ENCODE data around the gene JAML.
A peak's percentile ranks its signal among the peaks of the same experiment; 100 is the strongest.

The JAML gene

DNA sequence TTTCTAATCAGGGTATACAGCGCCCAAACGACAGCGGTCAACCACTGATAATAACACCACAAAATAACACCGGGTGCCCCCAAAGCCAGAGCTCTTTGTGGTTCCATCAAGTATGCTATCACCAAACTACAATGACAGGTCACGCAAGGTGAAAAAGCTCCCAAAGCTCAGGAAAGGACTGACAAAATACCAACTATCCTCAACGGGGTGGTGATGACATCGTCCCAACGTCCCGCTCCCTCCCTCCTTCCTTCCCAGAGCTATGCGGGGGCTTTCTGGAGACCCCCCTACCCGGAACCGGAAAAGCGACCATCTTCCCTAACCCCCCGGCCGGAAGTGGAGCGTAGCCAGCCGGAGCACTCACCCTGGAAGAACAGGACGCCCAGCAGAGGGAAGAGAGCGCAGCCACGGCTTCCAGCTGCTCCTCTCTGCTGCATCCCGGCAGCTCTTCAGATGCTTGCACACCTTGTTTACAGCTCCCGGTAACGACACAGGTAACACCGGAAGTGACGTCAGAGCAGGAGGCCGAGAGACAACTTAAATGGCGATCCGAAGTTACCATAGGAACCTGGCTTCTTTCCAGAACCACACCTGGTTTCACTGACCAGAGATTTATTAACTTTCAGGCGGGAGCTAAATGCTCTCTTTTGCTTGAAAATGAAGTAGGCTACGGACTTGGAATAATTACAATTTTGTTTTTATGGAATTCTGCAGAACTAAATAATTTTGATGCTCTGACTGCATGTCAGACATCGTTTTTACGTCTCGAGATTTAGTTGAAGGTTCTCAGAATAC is 27.2 kb upstream of the JAML start, which contains the start of gene MPZL3:
Gene MPZL3 (minus strand): TSS at position 508 of the 795 bp plus-strand sequence. CDS start 71 bp downstream, at position 437.
- in situ Hi-C loops (cut with MboI; ENCODE audit: low sequenced_read_pairs), result no loop called here
- Histone ChIP-seq H3K9me3 (no peaks in the 10 kb centered on the region; the same call in 1 of the 2 replicates), H3K4me1 (peaks cover 3% of the 10 kb centered on the region; the same call in 1 of the 2 replicates), H3K27me3 (ENCODE audit: low read depth) (peaks cover 14% of the 10 kb centered on the region; the same call in 1 of the 2 replicates), H3K36me3 (replicated peaks) (no peaks in the 10 kb centered on the region), H3K4me3 (peak within 1 kb of the TSS; percentile 59)
- peak; percentile 47 to 80 for DNase-seq (ENCODE audit: low spot score in 2 of 2)

DNA sequence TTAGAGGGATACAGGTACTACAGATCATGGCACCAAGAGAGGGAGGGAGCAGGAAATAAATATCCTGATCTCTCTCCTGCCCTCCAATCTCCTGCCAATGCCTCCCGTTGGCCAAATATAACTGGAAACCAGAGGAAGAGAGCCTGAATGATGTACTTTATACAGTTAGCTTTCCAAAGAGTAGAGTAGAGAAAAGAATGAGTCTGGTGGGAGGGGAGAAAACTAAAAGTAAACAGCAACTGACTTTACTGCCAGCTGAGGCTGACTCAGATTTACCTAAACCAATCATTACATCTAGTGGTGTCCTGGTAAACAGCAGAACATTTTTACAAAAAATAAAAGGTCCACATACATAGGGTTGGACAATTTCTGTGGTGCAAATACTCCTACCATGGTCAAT is 22.2 kb upstream of the JAML start:
- DNase-seq (ENCODE audit: low spot score in 2 of 2), result no peak
- in situ Hi-C loops (cut with MboI; ENCODE audit: low sequenced_read_pairs), result no loop called here
- peaks cover 10% of the 10 kb centered on the region for H3K27me3 ChIP-seq (ENCODE audit: low read depth)

DNA sequence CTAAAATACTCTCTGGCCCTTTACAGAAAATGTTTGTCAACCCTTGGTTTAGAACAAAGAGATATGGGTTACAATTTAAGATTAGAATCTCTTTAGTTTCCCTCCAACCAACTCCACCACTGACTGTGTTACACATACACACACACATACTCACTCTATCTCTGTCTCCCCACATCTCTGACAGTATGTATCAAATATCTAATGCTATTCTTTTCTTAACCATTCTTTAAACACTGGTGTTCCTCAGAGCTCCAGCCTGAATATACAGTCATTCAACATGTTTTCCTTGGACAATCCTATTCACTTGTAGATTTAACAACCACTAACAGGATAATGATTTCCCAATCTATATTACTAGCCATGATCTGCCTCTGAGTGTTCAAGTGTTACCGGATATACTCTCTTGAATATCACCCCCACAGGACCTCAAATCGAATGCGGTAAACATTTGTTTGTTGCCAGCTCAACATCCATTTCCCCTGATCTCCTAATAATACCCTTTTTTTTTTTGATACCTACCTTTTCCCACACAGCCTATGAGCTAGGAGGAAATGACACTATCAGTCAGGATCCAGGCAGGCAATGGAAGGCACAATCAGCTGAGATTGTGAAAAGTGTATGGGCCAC is 21.2 kb upstream of the JAML start:
- Histone ChIP-seq H3K4me3 (no peak overlapping the region), H3K36me3 (replicated peaks) (no peaks in the 10 kb centered on the region), H3K4me1 (no peaks in the 10 kb centered on the region), H3K27me3 (ENCODE audit: low read depth) (peaks cover 16% of the 10 kb centered on the region), H3K9me3 (no peaks in the 10 kb centered on the region)
- DNase-seq (ENCODE audit: low spot score in 2 of 2), result peak in 1 of 2 experiments; percentile 16
- in situ Hi-C loops (cut with MboI; ENCODE audit: low sequenced_read_pairs), result no loop called here

More for the DNA sequence above, 22.2 kb upstream of the JAML start:
- Histone ChIP-seq H3K4me1 (no peaks in the 10 kb centered on the region), H3K9me3 (no peaks in the 10 kb centered on the region; the same call in 1 of the 2 replicates), H3K4me3 (no peak overlapping the region), H3K36me3 (replicated peaks) (no peaks in the 10 kb centered on the region)

DNA sequence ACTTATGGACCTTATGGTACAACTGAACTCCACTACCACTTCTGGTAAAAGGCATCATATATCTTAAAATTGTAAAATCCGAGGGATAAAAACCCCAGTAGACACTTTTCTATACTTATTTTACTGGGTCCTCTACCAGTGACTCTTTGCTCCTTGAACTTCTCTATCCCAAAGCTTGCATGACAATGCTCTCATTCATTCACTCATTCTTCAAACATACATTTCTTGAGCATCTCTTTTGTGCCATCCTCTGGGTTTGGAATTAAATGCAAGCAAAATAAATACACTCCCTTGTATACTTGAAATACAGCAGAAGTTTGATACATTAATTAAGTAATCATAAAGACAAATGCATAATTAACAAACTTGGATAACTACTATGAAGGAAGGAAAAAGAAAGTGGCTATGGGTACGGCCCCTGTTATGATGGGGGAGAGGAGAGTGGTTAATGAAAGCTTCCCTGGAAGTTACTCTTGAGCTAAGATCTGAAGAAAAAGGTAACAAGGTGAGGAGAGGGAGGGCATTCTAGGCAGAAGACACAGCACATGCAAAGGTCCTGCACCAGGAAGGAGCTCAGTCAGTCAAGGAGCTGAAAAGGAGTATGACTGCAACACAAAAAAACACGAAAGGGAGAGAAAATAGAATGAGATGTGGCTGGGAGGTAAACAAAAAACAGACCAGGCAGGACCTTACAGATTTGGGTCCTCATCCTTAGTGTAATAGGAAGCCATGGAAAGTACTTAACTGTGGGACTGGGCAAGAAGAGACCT is 19.4 kb upstream of the JAML start:
- in situ Hi-C loops (cut with MboI; ENCODE audit: low sequenced_read_pairs), result no loop called here
- Histone ChIP-seq H3K4me3 (no peak overlapping the region), H3K27me3 (ENCODE audit: low read depth) (peaks cover 32% of the 10 kb centered on the region)

DNA sequence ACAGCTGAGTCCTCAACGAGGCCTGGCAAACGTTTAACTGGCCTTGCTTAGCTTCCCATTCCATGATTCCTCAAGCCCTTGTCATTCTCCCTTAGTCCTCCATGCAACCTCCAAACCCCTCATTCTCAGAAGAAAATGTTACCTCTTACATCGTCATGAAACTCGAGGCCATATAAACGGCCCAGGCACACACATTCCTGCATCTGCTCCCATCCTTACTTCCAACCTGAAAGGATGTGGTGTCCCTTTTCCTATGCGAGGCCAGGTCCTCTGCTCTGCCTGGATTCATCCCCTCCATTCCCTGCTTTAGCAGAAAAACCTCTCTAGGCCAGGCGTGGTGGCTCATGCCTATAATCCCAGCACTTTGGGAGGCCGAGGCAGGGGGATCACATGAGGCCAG is 18.4 kb upstream of the JAML start:
- DNase-seq (ENCODE audit: low spot score in 2 of 2), result no peak
- H3K4me3 ChIP-seq, result no peak overlapping the region
- H3K9me3 ChIP-seq, result no peaks in the 10 kb centered on the region
- H3K4me1 ChIP-seq, result no peaks in the 10 kb centered on the region
- in situ Hi-C loops (cut with MboI; ENCODE audit: low sequenced_read_pairs), result no loop called here
- peaks cover 32% of the 10 kb centered on the region for H3K27me3 ChIP-seq (ENCODE audit: low read depth)
- H3K36me3 ChIP-seq (replicated peaks), result no peaks in the 10 kb centered on the region; the same call in 1 of the 2 replicates

More for the DNA sequence above, 19.4 kb upstream of the JAML start:
- no peaks in the 10 kb centered on the region; the same call in 1 of the 2 replicates for H3K36me3 ChIP-seq (replicated peaks)
- no peak for DNase-seq (ENCODE audit: low spot score in 2 of 2)
- no peaks in the 10 kb centered on the region for H3K9me3 ChIP-seq
- H3K4me1 ChIP-seq, result no peaks in the 10 kb centered on the region

DNA sequence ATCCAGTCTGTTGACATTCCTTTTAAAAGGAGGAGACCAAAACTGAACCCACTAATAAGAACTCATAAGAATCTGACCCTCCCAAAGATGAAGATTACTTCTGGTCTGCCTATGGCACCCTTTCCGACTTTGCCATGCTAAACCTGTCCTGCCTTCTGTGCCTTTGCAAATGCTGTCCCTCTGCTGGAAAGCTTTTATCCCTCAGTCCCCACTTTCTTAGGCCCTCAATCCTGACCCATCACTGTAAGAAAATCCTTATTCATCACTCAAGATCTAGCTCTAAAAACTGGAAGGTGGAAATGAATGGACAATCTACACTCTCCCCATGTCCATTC is 16.9 kb upstream of the JAML start:
- Histone ChIP-seq H3K4me1 (no peaks in the 10 kb centered on the region), H3K27me3 (ENCODE audit: low read depth) (peaks cover 37% of the 10 kb centered on the region), H3K36me3 (replicated peaks) (no peaks in the 10 kb centered on the region; the same call in 1 of the 2 replicates), H3K4me3 (no peak overlapping the region), H3K9me3 (no peaks in the 10 kb centered on the region)
- no peak for DNase-seq (ENCODE audit: low spot score in 2 of 2)
- in situ Hi-C loops (cut with MboI; ENCODE audit: low sequenced_read_pairs), result no loop called here

DNA sequence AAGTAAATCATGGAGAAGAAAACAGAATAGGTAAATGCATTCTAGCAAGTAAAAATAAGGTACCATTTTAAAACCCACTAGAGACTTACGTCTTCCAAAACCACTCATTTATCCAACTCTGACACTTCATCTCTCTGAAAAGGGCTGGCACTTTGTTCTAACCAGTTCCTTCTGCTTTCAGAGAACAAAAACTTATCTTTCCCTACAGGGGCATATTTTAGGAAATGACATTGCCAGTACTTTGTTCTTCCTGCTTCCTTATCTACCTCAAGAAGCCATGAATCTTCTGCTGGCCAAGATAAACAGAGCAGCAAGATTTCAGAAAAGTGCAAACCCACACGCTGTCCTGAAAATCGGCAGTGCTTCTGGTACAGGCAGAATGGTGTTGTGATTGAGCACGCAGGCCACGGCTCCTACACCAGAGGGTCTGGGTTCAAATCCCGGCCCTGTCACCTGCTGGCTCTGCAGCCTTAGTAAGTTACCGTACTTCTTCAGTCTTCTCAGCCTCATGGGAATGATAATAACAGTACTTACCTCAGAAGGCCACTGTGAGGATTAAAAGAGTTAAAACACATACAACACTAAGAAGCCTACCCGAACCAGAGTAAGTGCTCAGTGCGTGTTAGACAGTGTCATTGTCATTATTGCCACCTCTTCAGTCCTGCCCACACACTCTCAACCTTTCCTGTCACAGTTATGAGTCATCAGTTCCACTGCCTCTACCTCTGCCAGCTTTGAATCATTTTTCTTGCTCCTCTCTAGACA is 16.4 kb upstream of the JAML start:
- Histone ChIP-seq H3K36me3 (replicated peaks) (no peaks in the 10 kb centered on the region; the same call in 1 of the 2 replicates), H3K4me3 (no peak overlapping the region), H3K4me1 (no peaks in the 10 kb centered on the region), H3K9me3 (no peaks in the 10 kb centered on the region), H3K27me3 (ENCODE audit: low read depth) (peaks cover 37% of the 10 kb centered on the region)
- in situ Hi-C loops (cut with MboI; ENCODE audit: low sequenced_read_pairs), result no loop called here
- no peak for DNase-seq (ENCODE audit: low spot score in 2 of 2)

DNA sequence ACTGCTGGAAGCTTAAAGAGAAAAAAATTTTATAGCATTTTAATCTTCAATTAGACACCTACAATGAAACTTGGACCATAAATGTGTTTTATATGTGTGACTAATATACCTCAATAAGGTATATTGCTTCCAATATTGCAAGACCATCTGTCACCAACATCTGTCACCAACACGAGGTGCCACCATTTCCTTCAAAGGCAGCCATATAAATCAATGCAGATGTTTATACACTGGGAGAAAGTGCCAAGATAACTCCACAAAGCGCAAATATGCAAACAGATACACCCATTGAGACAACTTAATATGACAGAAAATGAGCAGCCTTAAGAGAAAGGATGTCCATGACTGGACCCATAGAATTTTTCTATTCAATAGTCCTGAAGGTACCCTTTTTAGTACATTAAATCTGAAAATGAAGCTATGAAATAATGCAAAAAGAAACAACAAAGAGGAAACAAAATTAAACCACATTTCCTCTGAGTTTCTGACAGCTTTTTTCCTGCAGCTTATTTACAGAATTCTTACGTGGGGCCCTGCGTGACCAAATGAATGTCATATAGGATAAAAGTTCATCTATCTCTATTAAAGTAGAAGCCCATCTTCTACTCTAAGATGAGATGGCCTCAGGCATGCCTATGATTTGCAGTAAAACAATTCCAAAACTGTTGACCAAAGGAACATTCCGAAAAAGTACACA is 14.8 kb upstream of the JAML start:
- Histone ChIP-seq H3K27me3 (ENCODE audit: low read depth) (peaks cover 34% of the 10 kb centered on the region), H3K36me3 (replicated peaks) (no peaks in the 10 kb centered on the region; the same call in 1 of the 2 replicates), H3K9me3 (no peaks in the 10 kb centered on the region), H3K4me3 (no peak overlapping the region), H3K4me1 (no peaks in the 10 kb centered on the region)
- in situ Hi-C loops (cut with MboI; ENCODE audit: low sequenced_read_pairs), result no loop called here
- DNase-seq (ENCODE audit: low spot score in 2 of 2), result no peak

DNA sequence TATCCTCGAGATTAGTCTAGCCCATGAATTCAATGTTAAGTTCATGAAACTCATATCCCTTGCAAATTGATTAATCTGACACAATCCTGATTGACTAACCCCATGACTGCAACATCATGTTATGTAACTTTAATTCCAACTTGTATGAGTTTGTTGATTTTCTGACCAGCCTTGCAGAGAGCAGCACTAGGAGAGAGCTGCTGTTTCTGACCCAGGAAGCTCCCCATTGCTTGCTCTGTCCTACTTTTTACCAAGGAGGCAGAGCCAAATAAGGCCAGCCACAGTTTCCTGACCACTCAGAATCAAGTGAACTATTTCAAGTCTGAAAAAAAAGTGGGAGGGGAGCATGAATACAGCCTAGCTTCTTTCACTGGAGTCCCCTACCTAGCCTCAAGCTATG is 14.1 kb upstream of the JAML start:
- in situ Hi-C loops (cut with MboI; ENCODE audit: low sequenced_read_pairs), result no loop called here
- no peaks in the 10 kb centered on the region; the same call in 1 of the 2 replicates for H3K36me3 ChIP-seq (replicated peaks)
- H3K4me1 ChIP-seq, result no peaks in the 10 kb centered on the region
- no peaks in the 10 kb centered on the region for H3K9me3 ChIP-seq
- DNase-seq (ENCODE audit: low spot score in 2 of 2), result no peak
- no peak overlapping the region for H3K4me3 ChIP-seq
- H3K27me3 ChIP-seq (ENCODE audit: low read depth), result peaks cover 40% of the 10 kb centered on the region

DNA sequence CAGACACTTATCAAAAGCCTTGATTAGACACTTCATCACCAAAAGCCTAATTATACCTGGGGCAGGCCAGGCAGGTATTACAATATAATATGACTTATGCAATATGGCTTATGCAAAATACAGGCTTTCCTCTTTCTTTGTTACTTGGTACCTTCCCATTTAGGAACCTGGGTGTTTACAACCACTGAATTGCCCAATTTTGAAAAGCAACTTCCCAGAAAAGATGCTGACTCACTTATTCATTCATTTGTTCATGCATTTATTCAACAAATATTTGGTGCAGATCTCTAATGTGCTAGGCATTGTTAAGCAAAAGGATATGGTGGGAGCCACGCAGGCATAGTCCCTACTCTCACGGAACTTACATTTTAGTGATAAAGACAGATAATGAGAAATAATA is 13.6 kb upstream of the JAML start:
- in situ Hi-C loops (cut with MboI; ENCODE audit: low sequenced_read_pairs), result no loop called here
- Histone ChIP-seq H3K36me3 (replicated peaks) (no peaks in the 10 kb centered on the region; the same call in 1 of the 2 replicates), H3K4me3 (no peak overlapping the region), H3K9me3 (no peaks in the 10 kb centered on the region), H3K27me3 (ENCODE audit: low read depth) (peaks cover 39% of the 10 kb centered on the region), H3K4me1 (no peaks in the 10 kb centered on the region)
- no peak for DNase-seq (ENCODE audit: low spot score in 2 of 2)

DNA sequence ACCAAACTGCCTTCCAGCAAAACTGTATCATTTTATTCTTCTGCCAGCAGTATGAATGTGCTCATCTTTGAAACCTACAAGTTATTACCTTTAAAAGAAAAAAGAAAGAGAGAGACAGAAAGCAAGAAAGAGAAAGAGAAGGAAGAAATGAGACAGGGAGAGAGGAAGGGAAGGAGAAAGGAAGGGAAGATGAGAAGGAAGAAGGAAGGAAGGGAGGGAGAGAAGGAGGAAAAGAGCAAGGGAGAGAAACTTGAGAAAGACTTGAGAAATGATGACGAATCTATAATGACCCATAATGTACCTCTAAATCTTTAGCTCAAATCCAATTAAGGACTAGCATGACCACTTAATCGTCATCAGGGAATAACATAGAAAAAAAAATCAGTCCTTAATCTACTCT is 11.4 kb upstream of the JAML start:
- in situ Hi-C loops (cut with MboI; ENCODE audit: low sequenced_read_pairs), result no loop called here
- no peaks in the 10 kb centered on the region for H3K4me1 ChIP-seq
- no peak overlapping the region for H3K4me3 ChIP-seq
- H3K27me3 ChIP-seq (ENCODE audit: low read depth), result peaks cover 30% of the 10 kb centered on the region
- no peak for DNase-seq (ENCODE audit: low spot score in 2 of 2)
- H3K9me3 ChIP-seq, result no peaks in the 10 kb centered on the region
- no peaks in the 10 kb centered on the region; the same call in 1 of the 2 replicates for H3K36me3 ChIP-seq (replicated peaks)

DNA sequence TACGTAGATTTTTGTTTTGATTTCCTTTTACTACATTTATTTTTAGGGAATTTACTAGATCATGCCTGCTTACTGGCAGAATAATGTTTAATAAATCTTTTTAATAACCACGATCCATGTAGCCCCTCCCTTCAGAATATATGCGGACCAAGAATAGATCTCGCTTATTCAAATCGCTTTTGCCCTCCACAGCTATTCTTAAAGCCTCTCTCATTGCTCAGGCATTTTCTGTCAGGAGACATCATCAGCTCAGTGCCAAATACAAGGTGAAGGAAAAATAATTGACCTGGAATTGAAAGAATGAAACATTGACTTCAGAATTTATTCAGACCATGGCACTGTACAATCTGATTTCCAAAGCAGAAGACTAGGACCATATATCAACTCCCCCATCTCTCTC is 10.0 kb upstream of the JAML start:
- H3K4me3 ChIP-seq, result no peak overlapping the region
- no peaks in the 10 kb centered on the region for H3K4me1 ChIP-seq
- no peak for DNase-seq (ENCODE audit: low spot score in 2 of 2)
- in situ Hi-C loops (cut with MboI; ENCODE audit: low sequenced_read_pairs), result no loop called here
- H3K36me3 ChIP-seq (replicated peaks), result no peaks in the 10 kb centered on the region; the same call in 1 of the 2 replicates
- no peaks in the 10 kb centered on the region for H3K9me3 ChIP-seq
- H3K27me3 ChIP-seq (ENCODE audit: low read depth), result peaks cover 18% of the 10 kb centered on the region

DNA sequence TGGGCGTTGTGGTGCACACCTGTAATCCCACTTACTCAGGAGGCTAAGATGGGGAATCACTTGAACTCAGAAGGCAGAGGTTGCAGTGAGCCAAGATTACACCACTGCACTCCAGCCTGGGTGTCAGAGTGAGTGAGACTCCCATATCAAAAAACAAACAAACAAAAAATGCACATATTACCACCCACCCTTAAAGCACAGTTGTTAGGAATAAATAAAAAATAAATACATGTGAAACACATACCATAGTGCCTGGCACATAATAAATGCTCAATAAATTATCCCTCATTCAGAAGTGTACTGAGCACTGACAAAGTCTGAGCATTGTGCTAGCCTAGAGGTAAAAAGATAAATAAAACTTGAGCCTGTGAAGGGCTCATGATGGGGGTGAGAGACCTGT is 9.0 kb upstream of the JAML start:
- in situ Hi-C loops (cut with MboI; ENCODE audit: low sequenced_read_pairs), result no loop called here
- DNase-seq (ENCODE audit: low spot score in 2 of 2), result no peak
- no peaks in the 10 kb centered on the region for H3K36me3 ChIP-seq (replicated peaks)
- H3K9me3 ChIP-seq, result no peaks in the 10 kb centered on the region
- H3K27me3 ChIP-seq (ENCODE audit: low read depth), result peaks cover 13% of the 10 kb centered on the region
- no peaks in the 10 kb centered on the region for H3K4me1 ChIP-seq
- no peak overlapping the region for H3K4me3 ChIP-seq

Data from HAP-1 (cell line).